ENCODE data around the gene SMIM29.

The SMIM29 gene

GRCh38 chr6:34223381-34223955 is 25.3 kb downstream of the SMIM29 start:
- no peak for TF ChIP-seq CTCF (IDR thresholded peaks at IDR 0.05; ENCODE audit: control insufficient read depth, extremely low read depth, insufficient read depth)
- DNase-seq (ENCODE audit: low read depth): no peak
- H3K4me3 ChIP-seq (ENCODE audit: low read depth, low read length): no peak overlapping the region; the same call in 1 of the 2 replicates

DNA sequence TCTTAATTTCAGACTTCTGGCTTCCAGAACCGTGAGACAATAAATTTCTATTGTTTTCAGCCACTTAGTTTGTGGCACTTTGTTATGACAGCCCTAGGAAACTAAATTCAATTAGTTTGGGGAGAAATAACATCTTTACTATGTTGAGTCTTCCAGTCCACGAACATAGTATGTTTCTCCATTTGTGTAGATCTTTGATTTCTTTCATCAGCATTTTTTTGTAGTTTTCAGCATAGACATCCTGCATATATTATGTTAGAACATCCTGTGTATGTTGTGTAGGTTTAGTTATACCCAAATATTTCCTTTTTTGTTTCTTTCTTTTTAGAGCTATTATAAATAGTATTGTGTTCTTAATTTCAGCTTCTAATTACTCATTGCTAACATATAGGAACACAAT is 30.1 kb downstream of the SMIM29 start:
- no peak for DNase-seq (ENCODE audit: low read depth)
- no peak for TF ChIP-seq CTCF (IDR thresholded peaks at IDR 0.05; ENCODE audit: control insufficient read depth, extremely low read depth, insufficient read depth)
- no peak overlapping the region for H3K4me3 ChIP-seq (ENCODE audit: low read depth, low read length)

DNA sequence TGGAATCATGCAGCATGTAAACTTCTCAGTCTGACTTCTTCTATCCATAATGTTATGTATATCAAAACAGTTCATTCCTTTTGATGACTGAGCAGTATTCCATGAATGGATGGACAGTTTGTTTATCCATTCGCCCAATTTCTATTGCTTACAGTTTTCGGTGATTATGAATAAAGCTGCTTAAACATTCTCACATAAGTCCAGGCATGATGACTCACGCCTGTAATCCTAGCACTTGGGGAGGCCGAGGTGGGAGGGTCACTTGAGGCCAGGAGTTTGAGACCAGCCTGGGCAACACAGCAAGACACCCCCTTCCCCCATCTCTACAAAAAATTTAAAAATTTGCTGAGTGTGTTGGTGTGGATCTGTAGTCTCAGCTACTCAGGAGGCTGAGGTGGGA is 35.0 kb downstream of the SMIM29 start:
- TF ChIP-seq CTCF (IDR thresholded peaks at IDR 0.05; ENCODE audit: control insufficient read depth, extremely low read depth, insufficient read depth): no peak
- DNase-seq (ENCODE audit: low read depth): no peak
- no peak overlapping the region for H3K4me3 ChIP-seq (ENCODE audit: low read depth, low read length)

- no peak for TF ChIP-seq CTCF (IDR thresholded peaks at IDR 0.05; ENCODE audit: control insufficient read depth, extremely low read depth, insufficient read depth)
Measured at GRCh38 chr6:34207695-34208443, 40.9 kb downstream of the SMIM29 start.

GRCh38 chr6:34206726-34207125 is 42.1 kb downstream of the SMIM29 start:
- no peak overlapping the region for H3K4me3 ChIP-seq (ENCODE audit: low read depth, low read length)
- no peak for DNase-seq (ENCODE audit: low read depth)
- TF ChIP-seq CTCF (IDR thresholded peaks at IDR 0.05; ENCODE audit: control insufficient read depth, extremely low read depth, insufficient read depth): no peak

More at GRCh38 chr6:34207695-34208443, 40.9 kb downstream of the SMIM29 start:
- no peak overlapping the region for H3K4me3 ChIP-seq (ENCODE audit: low read depth, low read length)
- DNase-seq (ENCODE audit: low read depth): no peak

- H3K4me3 ChIP-seq (ENCODE audit: low read depth, low read length): no peak overlapping the region
- no peak for TF ChIP-seq CTCF (IDR thresholded peaks at IDR 0.05; ENCODE audit: control insufficient read depth, extremely low read depth, insufficient read depth)
- no peak for DNase-seq (ENCODE audit: low read depth)
Measured at GRCh38 chr6:34205916-34206315, 42.9 kb downstream of the SMIM29 start.
